ENCODE results near the gene POTEH.
"Not testable (repeated sequence)": the region's sequence is repeated elsewhere in the genome, so short reads cannot be mapped to it uniquely, and the experiment has no call there.

The POTEH gene

GRCh38 chr22:15689749-15690125, at the start of gene POTEH:
Gene POTEH (plus strand): TSS chr22:15690026. CDS start chr22:15690078, 52 bp downstream.
- DNase-seq = not testable (repeated sequence)

GRCh38 chr22:15642288-15642861, 47.5 kb upstream of the POTEH start:
- DNase-seq = not testable (repeated sequence)

GRCh38 chr22:15651954-15652353, 37.9 kb upstream of the POTEH start:
- not testable (repeated sequence) for DNase-seq

DNA sequence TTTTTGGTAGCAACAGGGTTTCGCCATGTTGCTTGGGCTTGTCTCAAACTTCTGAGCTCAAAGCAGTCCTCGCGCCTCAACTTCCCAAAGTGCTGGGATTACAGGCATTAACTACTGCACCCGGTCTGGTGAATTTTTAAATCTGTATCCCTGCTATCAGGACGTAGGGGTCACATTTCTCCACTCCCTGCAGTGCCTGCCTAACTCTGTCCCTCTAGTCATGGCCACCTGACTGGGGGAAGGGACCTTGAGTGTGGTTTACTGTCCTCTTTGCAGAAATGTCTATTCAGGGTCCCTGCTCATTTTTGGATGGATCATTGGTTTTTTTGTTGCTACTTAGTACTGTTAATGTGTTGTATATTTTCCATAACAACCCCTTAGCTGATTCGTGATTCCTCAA, 37.1 kb upstream of the POTEH start:
- not testable (repeated sequence) for DNase-seq

GRCh38 chr22:15653241-15653640, 36.6 kb upstream of the POTEH start:
- DNase-seq = not testable (repeated sequence)

DNA sequence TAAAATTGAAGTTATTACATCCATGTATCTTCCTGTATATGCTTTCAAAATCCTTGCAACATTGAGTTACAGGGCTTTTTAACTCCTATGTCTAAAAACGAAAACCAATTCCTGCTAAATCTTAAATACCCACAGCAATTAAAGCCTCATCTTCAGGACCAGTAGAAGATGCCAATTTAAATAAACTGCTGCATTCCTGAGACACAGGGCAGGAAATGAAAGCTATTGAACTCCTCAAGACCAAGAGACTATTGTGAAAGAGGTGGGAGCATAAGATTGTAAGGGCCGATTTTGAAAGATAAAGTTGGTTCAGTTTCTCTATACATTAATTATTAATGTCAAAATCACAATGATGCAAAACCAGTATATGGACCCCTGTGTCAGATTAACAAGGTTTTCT, 28.7 kb upstream of the POTEH start:
- not testable (repeated sequence) for DNase-seq

DNA sequence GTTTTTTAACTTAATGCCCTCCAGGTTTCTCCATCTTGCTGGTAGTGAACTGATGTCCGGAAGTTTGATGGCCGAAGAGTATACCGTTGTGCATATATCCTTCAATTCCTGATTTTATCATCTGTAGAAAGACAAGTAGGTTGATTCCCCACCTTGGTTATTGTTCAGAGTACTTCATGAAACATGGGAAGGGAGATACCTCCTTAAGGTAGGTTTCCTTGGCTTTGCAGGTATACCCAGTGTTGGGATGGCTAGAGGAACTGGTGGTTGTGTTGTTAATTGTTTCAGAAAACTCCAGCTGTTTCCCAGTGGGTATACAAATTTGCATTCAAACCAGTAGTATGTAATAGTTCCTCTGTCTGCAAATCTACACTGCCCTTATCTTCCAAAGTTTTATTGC, 25.1 kb upstream of the POTEH start:
- DNase-seq = not testable (repeated sequence)

- DNase-seq = not testable (repeated sequence)
Observed at GRCh38 chr22:15665478-15665877, 24.3 kb upstream of the POTEH start.

- DNase-seq = not testable (repeated sequence)
Observed at GRCh38 chr22:15669430-15669829, 20.4 kb upstream of the POTEH start.

GRCh38 chr22:15679702-15680101, 10.1 kb upstream of the POTEH start:
- not testable (repeated sequence) for DNase-seq

DNA sequence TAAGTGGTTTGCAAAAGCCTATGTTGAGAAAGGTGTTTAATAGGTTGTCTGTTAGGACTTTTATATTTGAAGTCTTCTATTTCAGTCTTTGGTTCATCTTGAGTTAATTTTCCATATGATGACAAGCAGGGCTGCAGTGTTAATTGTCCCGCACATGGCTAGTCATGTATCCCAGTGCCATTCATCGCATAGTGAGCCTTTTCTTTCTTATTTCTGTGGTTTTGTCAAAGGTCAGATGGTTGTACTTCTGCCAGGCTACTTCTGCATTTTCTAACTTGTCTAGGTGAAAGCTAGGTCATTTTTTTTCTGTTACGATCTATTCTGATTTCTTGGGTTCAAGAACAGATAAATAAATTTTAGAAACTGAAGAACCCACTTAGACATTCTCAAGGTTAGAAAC, 5.7 kb upstream of the POTEH start:
- DNase-seq = not testable (repeated sequence)

- DNase-seq = not testable (repeated sequence)
Observed at GRCh38 chr22:15684695-15685094, 5.1 kb upstream of the POTEH start.

GRCh38 chr22:15685641-15686040, 4.2 kb upstream of the POTEH start:
- not testable (repeated sequence) for DNase-seq

GRCh38 chr22:15687086-15687485, 2.7 kb upstream of the POTEH start:
- DNase-seq = not testable (repeated sequence)

GRCh38 chr22:15687676-15688075, 2.1 kb upstream of the POTEH start:
- not testable (repeated sequence) for DNase-seq

GRCh38 chr22:15688090-15688489, 1.7 kb upstream of the POTEH start:
- not testable (repeated sequence) for DNase-seq

DNA sequence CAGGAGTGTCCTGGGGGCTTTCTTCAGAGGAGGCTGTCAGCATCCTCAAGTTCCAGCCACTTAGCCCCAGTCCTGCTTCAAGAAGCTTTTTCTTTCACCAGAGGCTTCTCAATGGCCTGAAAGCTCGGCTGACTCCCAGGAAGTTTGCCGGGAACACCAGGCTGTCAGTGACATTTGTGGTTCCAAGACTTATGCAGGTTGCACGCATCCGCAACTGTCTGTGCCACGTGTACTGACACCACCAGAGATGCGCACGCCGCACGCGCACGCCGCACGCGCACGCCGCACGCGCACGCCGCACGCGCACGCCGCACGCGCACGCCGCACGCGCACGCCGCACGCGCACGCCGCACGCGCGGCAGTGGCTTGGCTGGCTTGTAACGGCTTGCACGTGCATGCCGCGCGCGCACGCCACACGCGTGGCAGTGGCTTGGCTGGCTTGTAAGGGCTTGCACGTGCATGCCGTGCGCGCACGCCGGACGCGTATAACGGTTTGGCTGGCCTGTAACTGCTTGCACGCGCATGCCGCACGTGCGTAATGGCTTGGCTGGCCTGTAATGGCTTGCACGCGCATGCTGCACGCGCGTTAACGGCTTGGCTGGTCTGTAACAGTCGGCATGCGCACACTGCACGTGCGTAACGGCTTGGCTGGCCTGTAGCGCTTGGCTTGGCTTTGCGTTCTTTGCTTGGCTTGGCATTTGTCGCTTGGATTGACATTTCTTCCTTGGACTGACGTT, 646 bp upstream of the POTEH start:
- DNase-seq = peak; percentile 10

- DNase-seq = not testable (repeated sequence)
Observed at GRCh38 chr22:15713600-15713999, 23.8 kb downstream of the POTEH start.

GRCh38 chr22:15714125-15714524, 24.3 kb downstream of the POTEH start:
- not testable (repeated sequence) for DNase-seq

- DNase-seq = not testable (repeated sequence)
Observed at GRCh38 chr22:15721884-15722283, 32.1 kb downstream of the POTEH start.

GRCh38 chr22:15729209-15729917, 39.5 kb downstream of the POTEH start:
- peak; percentile 7 for DNase-seq

GRCh38 chr22:15731023-15731422, 41.2 kb downstream of the POTEH start:
- DNase-seq = not testable (repeated sequence)

DNA sequence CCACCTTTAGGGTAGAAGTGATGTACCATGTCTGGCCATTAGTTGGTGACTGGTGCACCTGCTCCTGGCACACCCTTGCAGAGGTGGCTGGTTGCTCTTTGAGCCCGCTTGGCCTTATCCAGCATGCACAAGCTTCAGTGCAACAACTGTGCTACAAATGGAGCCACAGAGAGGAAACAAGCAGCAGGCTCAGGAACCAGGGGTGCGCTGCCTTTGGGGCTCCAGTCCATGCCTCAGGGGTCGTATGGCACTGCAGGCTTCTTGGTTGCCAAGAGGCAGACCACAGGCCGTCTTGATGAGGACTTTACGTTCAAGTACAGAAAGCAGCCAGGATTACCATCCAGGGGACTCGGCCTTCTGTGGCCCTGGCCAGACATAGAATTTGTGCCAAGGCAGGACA, 44.6 kb downstream of the POTEH start:
- not testable (repeated sequence) for DNase-seq

Measured in femur (tissue), 1 donor.